GM21528 (cell line): ENCODE results near the gene CYSRT1.

Source experiments
- ATAC-seq: cut with Tn5 transposase; IDR thresholded peaks from one replicate; pipeline ENCODE4 v1.9.1; 2021; ENCODE audit warnings: mild to moderate bottlenecking, moderate library complexity; ENCODE audit not compliant: unreplicated experiment, low FRiP score

CYSRT1 gene

GRCh38 chr9:137189297-137190295, 35.4 kb upstream of the CYSRT1 start:
- no peak for ATAC-seq

- no peak for ATAC-seq
Measured at GRCh38 chr9:137190315-137190856, 34.6 kb upstream of the CYSRT1 start.

GRCh38 chr9:137191245-137191644, 33.7 kb upstream of the CYSRT1 start:
- no peak for ATAC-seq

- ATAC-seq = no peak
Measured at GRCh38 chr9:137191691-137192447, 33.1 kb upstream of the CYSRT1 start.

- ATAC-seq = no peak
Measured at GRCh38 chr9:137192448-137192780, 32.6 kb upstream of the CYSRT1 start.

GRCh38 chr9:137192859-137193258, 32.1 kb upstream of the CYSRT1 start:
- ATAC-seq = no peak

- no peak for ATAC-seq
Measured at GRCh38 chr9:137193771-137194170, 31.2 kb upstream of the CYSRT1 start.

- no peak for ATAC-seq
Measured at GRCh38 chr9:137194388-137194787, 30.6 kb upstream of the CYSRT1 start.

GRCh38 chr9:137194909-137195308, 30.1 kb upstream of the CYSRT1 start:
- ATAC-seq = no peak

GRCh38 chr9:137195525-137196220, 29.3 kb upstream of the CYSRT1 start:
- no peak for ATAC-seq

GRCh38 chr9:137198051-137198901, 26.7 kb upstream of the CYSRT1 start:
- ATAC-seq = no peak

- ATAC-seq = no peak
Measured at GRCh38 chr9:137198902-137199283, 26.1 kb upstream of the CYSRT1 start.

GRCh38 chr9:137199411-137200121, 25.4 kb upstream of the CYSRT1 start:
- ATAC-seq = no peak

GRCh38 chr9:137200311-137201204, 24.4 kb upstream of the CYSRT1 start, which contains the start of gene TPRN:
Gene TPRN, minus strand, starts transcription at chr9:137200741. Its CDS starts 30 bp downstream, at chr9:137200711.
- ATAC-seq = peak; percentile 77

GRCh38 chr9:137201205-137201868, 23.6 kb upstream of the CYSRT1 start:
- ATAC-seq = no peak

- ATAC-seq = no peak
Measured at GRCh38 chr9:137202966-137203365, 22.0 kb upstream of the CYSRT1 start.

- no peak for ATAC-seq
Measured at GRCh38 chr9:137204731-137205125, 20.2 kb upstream of the CYSRT1 start.
